Fibroblast of the aortic adventitia (primary cell): ENCODE results near the gene RELB. TPM values are rescaled to one million over a fixed set of nuclear protein-coding genes. Genes with fewer than 3 reads are reported as not detected.

Experiments used
- DNase-seq: peaks from one replicate; pipeline ENCODE4 v3.0.0-alpha.2; 2010; ENCODE audit warnings: low read depth
- H3K4me3 ChIP-seq: 2 replicates; pipeline ENCODE4 v1.5.1; 2011; ENCODE audit warnings: low read depth, mild to moderate bottlenecking, control low read depth, low read length, moderate library complexity
- CTCF ChIP-seq: IDR thresholded peaks from 2 replicates; pipeline ENCODE4 v1.5.1; 2011; ENCODE audit warnings: mild to moderate bottlenecking, low read length, control low read depth, inconsistent platforms; ENCODE audit not compliant: insufficient read depth
- total RNA-seq: library from RNA; depleted of rRNA; stranded (reverse); fragments of >200 nt; gene quantifications from 2 replicates; pipeline ENCODE4 v1.2.3, GENCODE V29; 2012; ENCODE audit warnings: low replicate concordance

Gene RELB
- total RNA-seq, 1 donor: 5.9 TPM

GRCh38 chr19:45075301-45076028 is 74.2 kb downstream of the RELB start:
- DNase-seq: peak; percentile 30
- TF ChIP-seq CTCF: no peak
- peak overlapping the region; percentile 62 for H3K4me3 ChIP-seq

GRCh38 chr19:45076029-45076850 is 75.0 kb downstream of the RELB start, which contains the start of gene ZNF296:
ZNF296 (minus strand) TSS chr19:45076478; CDS start chr19:45076373, 105 bp downstream.
- no peak for TF ChIP-seq CTCF
- H3K4me3 ChIP-seq: peak within 1 kb of the TSS; percentile 62
- DNase-seq: peak; percentile 21

- peak overlapping the region; percentile 62 for H3K4me3 ChIP-seq
- no peak for DNase-seq
- no peak for TF ChIP-seq CTCF
Observed at GRCh38 chr19:45076851-45077730, 75.8 kb downstream of the RELB start.

- no peak for DNase-seq
- TF ChIP-seq CTCF: no peak
- H3K4me3 ChIP-seq: peak overlapping the region; percentile 98
Observed at GRCh38 chr19:45078390-45079062, 77.3 kb downstream of the RELB start.

- no peak for TF ChIP-seq CTCF
- peak within 1 kb of the TSS; percentile 98 for H3K4me3 ChIP-seq
- DNase-seq: peak; percentile 63
Observed at GRCh38 chr19:45079063-45079910, 78.0 kb downstream of the RELB start, which contains the start of gene GEMIN7. GEMIN7 (plus strand) TSS chr19:45079260; CDS start chr19:45090115, 10,855 bp downstream.
